Neural crest cell (in vitro differentiated cells): ENCODE results near the gene RUFY1. TPM values are rescaled to one million over a fixed set of nuclear protein-coding genes. Genes with fewer than 3 reads are reported as not detected.

ENCODE experiments used
- DNase-seq: peaks from one replicate; pipeline ENCODE4 v3.0.0; 2021; ENCODE audit warnings: low read depth, mixed read lengths, low spot score
- H3K27ac Mint-ChIP-seq: one replicate; pipeline ENCODE4 v1.8.0; 2021; ENCODE audit warnings: mild to moderate bottlenecking, mixed read lengths; ENCODE audit not compliant: unreplicated experiment
- H3K27me3 Mint-ChIP-seq: 2 replicates; pipeline ENCODE4 v1.8.0; 2021; ENCODE audit warnings: low read depth, mild to moderate bottlenecking, mixed read lengths
- H3K36me3 Mint-ChIP-seq: 2 replicates; pipeline ENCODE4 v1.8.0; 2021; ENCODE audit warnings: low read depth, mild to moderate bottlenecking, mixed read lengths
- H3K4me1 Mint-ChIP-seq: 2 replicates; pipeline ENCODE4 v1.8.0; 2021; ENCODE audit warnings: mixed read lengths
- H3K4me3 Mint-ChIP-seq: one replicate; pipeline ENCODE4 v1.8.0; 2021; ENCODE audit warnings: mild to moderate bottlenecking, mixed read lengths
- H3K9me3 Mint-ChIP-seq: 2 replicates; pipeline ENCODE4 v1.8.0; 2021; ENCODE audit warnings: mixed read lengths
- total RNA-seq: library from RNA; stranded (reverse); gene quantifications from 2 replicates; pipeline ENCODE4 v1.2.1, GENCODE V29; 2021
- TF ChIP-seq, protein P1 (sequence below): fragments of 200-600 bp; sonication (generic); conservative IDR thresholded peaks from 2 replicates; pipeline ENCODE4 v1.5.0; 2021; ENCODE audit warnings: antibody characterized with exemption, mild to moderate bottlenecking

Gene RUFY1
- total RNA-seq, 1 donor from 2014 or later = 54.9 TPM

DNA sequence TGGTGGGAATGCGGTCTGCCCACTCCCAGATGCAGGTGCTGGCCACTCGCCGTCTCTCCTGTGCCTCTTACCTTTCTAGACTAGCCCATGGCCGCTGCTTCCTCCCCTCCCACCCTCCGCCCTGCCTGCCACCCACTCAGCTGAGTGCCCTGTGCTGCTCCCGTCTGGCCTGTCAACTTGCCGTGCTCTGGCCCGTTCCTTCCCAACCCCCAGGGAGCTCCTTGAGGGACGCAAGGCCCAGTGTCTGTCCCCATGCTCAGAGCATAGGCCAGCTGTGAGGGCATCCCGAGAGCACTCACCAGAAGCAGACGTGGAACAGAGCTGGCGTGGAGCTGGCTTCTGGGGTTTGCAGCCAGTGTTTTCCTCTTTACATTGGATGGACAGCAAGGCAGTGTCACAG, 53.0 kb downstream of the RUFY1 start:
- H3K4me1 Mint-ChIP-seq = peaks cover 8% of the 10 kb centered on the region
- H3K4me3 Mint-ChIP-seq = no peak overlapping the region
- H3K36me3 Mint-ChIP-seq = peaks cover 14% of the 10 kb centered on the region
- no peak for DNase-seq
- H3K9me3 Mint-ChIP-seq = no peaks in the 10 kb centered on the region
- H3K27ac Mint-ChIP-seq = no peak overlapping the region
- H3K27me3 Mint-ChIP-seq = peaks cover 12% of the 10 kb centered on the region
- TF ChIP-seq, protein P1, sequence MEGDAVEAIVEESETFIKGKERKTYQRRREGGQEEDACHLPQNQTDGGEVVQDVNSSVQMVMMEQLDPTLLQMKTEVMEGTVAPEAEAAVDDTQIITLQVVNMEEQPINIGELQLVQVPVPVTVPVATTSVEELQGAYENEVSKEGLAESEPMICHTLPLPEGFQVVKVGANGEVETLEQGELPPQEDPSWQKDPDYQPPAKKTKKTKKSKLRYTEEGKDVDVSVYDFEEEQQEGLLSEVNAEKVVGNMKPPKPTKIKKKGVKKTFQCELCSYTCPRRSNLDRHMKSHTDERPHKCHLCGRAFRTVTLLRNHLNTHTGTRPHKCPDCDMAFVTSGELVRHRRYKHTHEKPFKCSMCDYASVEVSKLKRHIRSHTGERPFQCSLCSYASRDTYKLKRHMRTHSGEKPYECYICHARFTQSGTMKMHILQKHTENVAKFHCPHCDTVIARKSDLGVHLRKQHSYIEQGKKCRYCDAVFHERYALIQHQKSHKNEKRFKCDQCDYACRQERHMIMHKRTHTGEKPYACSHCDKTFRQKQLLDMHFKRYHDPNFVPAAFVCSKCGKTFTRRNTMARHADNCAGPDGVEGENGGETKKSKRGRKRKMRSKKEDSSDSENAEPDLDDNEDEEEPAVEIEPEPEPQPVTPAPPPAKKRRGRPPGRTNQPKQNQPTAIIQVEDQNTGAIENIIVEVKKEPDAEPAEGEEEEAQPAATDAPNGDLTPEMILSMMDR = no peak

DNA sequence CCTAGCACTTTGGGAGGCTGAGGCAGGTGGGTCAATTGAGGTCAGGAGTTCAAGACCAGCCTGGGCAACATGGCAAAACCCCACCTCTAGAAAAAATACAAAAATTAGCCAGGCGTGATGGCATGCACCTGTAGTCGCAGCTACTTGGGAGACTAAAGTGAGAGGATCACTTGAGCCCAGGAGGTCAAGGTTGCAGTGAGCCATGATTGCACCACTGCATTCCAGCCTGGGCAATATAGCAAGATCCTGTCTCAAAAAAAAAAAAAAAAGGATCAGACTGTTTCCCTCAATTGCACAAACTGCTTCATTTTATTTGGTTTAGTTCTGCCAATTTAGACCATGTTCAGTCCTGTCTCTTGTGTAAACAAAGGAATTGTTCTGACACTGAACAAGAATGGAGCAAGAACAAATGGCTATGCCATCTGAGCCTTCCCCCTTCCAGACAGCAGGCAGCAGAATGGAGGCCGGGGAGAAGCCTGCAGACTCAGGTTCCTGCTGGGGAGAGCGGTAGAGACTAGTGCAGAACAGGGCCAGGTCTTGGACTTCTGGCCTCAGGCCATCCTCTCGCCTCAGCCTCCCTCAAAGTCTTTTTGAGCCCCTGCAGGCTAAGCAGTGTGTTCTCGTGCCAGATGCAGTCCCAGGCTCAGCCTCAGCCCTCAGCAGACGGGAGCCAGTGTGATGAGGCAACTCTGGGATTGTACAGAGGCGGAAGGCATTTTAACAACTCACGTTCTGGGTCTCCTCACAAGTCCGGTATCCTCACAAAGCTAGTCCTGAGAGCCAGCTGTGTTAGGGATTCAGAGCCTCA, 54.9 kb downstream of the RUFY1 start:
- no peak overlapping the region for H3K27ac Mint-ChIP-seq
- TF ChIP-seq, protein P1 = no peak
- no peaks in the 10 kb centered on the region for H3K9me3 Mint-ChIP-seq
- no peak for DNase-seq
- H3K4me3 Mint-ChIP-seq = peak overlapping the region; percentile 16
- peaks cover 19% of the 10 kb centered on the region for H3K27me3 Mint-ChIP-seq
- H3K36me3 Mint-ChIP-seq = peaks cover 12% of the 10 kb centered on the region
- peaks cover 18% of the 10 kb centered on the region for H3K4me1 Mint-ChIP-seq

DNA sequence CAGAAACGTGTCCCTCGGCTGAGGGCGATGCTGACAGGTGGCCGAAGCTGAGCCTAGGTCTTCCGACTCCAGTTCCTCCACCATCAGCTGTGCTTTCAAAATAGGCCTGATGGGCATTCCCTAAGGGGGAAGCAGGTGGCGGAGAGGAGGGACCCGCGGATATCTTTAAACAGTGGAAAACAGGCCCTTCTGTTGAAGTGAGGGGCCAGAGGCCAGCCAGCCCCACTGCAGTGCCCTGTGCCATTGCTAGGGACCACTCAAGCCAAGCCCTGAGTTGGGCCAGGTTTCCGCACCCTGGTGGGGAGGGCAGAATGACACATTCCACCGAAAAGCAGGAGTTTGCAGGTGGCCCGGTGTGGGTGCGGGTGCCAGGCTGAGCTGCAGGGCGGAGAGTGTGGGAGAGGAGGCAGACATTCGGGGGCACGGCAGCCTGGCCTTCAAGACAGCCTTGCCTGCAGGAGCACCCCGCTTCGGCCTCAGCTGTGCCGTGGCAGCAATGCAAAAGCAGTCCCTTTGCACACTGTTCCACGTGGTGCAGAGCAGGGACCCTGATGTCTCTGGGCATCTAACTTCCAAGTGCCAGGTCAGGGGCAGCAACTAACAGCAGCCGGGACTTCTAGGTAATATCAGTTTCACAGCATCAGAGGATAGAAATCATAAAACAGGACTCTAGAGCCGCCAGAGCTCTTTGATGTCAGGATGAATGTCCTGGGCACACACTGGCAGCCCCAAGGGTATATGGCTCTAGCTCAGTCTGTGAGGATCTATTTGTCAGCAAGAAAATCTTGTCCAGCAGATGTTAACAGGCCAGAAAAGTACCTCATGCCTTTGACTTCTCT, 55.9 kb downstream of the RUFY1 start:
- Mint-ChIP-seq H3K36me3 (peaks cover 19% of the 10 kb centered on the region), H3K9me3 (no peaks in the 10 kb centered on the region), H3K27me3 (peaks cover 27% of the 10 kb centered on the region), H3K27ac (no peak overlapping the region), H3K4me1 (peaks cover 27% of the 10 kb centered on the region), H3K4me3 (peak overlapping the region; percentile 16)
- DNase-seq = no peak
- TF ChIP-seq, protein P1 = no peak

DNA sequence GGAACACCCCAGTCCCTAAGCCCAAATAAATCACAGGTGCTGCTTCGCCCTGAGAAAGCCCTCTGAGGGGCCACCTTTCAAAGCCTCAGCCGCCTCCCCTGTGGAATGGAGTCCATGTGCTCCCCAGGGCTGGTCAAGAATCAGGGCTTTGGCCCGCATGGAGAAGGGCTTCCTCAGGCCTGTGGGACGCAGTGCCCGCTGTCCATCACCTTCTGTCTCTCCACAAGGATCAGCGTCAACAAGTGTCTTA, 56.5 kb downstream of the RUFY1 start:
- Mint-ChIP-seq H3K36me3 (peaks cover 23% of the 10 kb centered on the region), H3K27ac (no peak overlapping the region), H3K9me3 (no peaks in the 10 kb centered on the region), H3K4me3 (peak overlapping the region; percentile 16), H3K4me1 (peaks cover 30% of the 10 kb centered on the region), H3K27me3 (peaks cover 30% of the 10 kb centered on the region)
- TF ChIP-seq, protein P1 = no peak
- no peak for DNase-seq

DNA sequence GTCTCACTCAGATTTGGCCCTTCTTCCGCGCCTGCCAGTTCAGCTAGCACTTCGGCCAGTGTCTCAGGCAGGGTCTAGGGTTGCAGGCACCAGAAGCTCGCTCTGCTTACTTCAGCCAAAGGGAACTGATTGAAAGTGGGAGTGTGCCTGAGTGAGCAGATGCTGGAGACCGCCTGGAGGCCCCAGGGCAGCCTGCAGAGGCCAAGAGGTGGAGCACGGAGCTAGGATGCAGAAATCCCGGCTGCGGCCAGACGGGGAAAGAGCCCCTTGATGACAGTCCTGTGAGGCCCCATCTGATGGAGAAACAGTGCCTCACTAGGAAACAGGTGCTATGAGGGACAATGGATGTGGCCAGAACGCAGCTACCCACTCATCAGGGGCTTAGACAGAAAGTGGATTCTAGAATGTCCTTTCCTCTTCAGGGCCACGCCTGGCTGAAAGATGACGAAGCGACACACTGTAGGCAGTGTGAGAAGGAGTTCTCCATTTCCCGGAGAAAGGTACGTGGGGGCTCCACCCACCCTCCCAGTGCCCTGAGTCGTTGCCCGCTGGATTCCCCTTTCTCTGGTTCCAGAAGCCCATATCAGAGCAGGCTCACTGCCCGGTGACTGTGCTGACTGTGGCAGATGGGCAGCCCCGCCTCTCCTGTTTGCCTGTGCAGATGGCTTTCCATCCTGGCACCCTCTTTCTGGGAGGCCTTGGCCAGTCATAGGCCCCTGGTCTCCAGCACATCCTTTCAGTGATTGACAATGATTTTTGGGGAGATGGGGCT, 57.0 kb downstream of the RUFY1 start:
- peak overlapping the region; percentile 54 for H3K4me3 Mint-ChIP-seq
- H3K27me3 Mint-ChIP-seq = peaks cover 32% of the 10 kb centered on the region
- H3K27ac Mint-ChIP-seq = no peak overlapping the region
- DNase-seq = no peak
- peaks cover 23% of the 10 kb centered on the region for H3K36me3 Mint-ChIP-seq
- H3K4me1 Mint-ChIP-seq = peaks cover 32% of the 10 kb centered on the region
- TF ChIP-seq, protein P1 = no peak
- H3K9me3 Mint-ChIP-seq = no peaks in the 10 kb centered on the region
